Colon (tissue), 2 donors: Measurements from ENCODE around the gene TSKU.
"Not testable (repeated sequence)": the region's sequence is repeated elsewhere in the genome, so short reads cannot be mapped to it uniquely, and the experiment has no call there.

ENCODE experiments used
- FAIRE-seq: peaks from 2 replicates; lab custom pipeline; 2012; peaks lifted over from hg19 to GRCh38; lab: Jason Lieb, UNC
- donor health status: control.
- donor health status: control.

The TSKU gene

DNA sequence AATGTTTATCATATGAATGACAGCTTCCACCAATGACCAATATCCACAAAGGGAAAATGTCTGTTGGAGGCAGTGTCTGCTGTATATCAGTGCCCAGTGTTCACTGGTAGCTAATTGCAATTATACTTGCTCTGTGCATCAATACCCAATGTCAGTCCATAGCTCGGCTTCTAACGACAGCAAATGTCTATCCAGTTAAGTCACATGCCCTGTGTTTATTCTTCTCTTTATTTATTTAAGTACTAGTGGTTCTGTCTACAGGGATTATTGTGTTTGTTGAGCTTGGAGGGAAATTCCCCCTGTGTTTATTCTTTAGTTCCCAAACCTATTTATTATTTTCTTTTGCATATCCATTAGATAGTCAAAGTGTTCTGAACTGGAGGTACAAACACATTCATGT lies 18.6 kb downstream of the TSKU start:
- FAIRE-seq = no peak

DNA sequence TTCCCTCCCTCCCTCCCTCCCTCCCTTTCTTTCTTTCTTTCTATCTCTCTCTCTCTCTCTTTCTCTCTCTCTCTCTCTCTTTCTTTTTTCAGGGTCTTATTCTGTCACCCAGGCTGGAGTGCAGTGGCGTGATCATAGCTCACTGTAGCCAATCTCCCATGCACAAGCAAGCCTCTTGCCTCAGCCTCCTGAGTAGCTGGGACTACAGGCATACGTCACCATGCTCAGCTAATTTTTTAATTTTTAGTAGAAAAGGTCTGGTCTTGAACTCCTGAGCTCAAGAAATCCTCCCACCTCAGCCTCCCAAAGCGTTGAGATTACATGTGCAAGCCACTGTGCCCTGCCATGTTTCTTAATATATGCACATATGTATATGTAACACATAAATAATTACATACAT lies 19.0 kb downstream of the TSKU start:
- no peak for FAIRE-seq

DNA sequence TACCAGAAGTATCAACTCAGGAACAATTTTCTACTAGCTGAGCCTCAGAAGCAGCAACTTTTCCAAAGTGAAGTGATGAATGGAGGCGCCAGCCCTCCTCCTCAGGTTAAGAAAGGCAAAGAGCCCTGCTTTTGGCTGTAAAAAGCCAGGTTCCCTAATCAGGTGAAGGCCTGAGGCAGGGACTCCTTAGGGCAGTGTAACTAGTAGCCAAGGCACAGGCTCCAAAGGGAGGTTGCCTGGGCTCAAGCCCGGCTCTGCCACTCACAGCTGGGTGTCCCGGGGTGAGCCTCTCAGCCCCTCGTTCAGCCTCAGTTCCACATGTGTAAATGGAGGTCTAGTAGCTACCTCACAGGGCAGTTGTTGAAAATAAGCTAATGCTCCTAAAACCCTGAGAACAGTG lies 19.5 kb downstream of the TSKU start:
- FAIRE-seq = no peak

DNA sequence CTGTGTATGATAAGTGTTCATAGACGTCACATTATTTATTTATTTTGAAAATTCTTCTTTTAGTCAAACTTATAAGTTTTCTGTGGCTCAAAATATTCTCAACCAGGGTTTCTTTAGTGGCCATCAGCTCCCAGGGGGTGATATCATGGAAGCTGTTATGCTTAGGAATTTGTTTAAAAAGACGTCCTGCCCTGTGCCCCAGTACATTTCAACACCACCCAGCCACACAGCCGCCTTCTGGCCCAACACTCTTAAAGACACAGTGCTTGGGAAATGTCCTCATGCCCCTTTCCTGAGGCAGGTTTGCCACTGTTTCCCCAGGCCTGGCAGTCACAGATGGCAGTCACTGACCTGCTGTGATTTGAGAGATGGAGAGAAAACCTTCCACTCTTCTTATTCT lies 19.9 kb downstream of the TSKU start:
- no peak for FAIRE-seq

DNA sequence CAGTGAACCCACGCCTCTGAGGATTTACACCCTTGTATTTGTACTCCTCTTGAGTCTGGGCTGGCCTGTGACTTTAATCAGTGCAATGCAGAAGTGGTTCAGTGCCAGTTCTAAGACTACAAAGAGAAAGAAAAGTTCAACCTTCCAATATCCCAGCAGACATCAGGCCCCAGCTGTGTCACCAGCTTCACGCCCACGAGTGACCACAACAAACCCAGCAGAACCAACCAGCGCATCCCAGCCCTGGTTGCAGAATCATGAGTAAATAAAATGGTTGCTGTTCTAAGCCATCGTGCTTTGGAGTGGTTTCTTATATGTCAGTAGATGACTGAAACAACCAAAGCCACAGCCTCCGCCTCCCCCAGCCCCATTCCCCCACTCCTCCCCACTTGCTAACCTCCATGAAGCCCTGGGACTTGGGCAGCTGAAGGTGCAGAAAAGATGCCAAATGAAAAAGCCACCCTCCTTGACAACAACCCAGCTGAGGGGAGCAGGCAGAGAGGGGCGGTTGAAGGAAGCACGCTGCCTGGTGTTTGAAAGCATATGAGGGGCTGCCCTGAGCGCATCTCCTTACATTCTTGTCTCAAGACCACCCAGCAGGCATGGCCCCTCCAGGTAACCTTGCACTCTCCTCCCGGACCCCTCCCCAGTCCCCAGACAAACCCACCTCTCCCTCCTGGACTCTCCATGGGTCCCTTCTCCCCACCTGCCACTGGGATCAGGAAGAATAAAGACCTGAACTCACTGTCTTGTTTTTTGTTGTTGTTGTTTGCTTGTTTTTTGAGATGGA lies 20.9 kb downstream of the TSKU start:
- FAIRE-seq = no peak

DNA sequence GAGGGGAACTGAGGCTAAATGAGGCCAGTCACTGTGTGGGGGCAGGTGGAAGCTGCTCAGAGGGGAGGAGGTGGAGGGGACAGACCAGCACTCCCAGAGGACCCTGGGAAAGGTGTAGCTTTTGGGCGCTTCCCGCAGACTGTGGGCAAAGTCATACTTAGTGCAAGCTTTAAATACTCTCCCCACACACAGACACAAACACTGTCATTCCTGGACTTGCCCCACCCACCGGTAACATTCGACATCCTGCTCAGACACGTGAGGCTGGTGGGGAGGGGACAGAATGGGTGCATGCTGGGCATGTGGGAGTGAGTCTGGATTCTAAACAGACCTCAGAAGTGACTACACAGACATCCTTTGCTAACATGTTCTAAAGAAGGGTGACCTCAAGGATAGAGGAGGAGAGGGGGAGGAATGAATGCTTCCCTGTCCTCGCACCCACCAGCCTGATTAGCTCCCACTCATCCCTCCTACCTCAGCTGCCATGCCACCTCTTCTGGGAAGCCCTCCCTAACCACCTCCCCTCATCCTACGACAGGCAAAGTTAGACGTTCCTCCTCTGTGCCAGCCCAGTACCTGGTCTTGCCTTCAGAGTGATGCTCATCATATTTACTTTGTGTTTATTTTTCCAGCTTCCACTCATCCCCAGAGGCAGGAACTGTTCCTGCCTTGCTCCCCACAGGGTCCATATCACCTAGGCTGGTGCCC lies 22.2 kb downstream of the TSKU start:
- no peak for FAIRE-seq

DNA sequence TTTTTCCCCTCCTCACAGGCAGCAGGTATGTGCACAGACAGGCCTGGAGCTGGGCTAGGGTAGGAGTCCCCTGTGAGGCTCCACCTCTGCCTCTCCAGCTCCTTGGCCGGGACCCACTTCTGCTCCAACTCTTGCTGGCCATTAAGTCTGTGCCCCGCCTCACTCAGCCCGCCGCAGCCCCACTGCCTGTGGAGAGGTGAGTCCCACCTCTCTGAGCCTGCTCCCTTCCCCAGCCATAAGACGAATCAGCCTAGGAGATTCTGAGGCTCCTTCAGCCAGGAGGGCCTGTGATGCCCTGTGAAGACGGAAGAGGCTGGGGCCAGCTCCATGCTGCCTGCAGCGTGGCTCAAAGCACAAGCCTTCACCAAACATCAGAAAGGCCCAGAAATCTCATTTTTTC lies 23.0 kb downstream of the TSKU start:
- no peak for FAIRE-seq

DNA sequence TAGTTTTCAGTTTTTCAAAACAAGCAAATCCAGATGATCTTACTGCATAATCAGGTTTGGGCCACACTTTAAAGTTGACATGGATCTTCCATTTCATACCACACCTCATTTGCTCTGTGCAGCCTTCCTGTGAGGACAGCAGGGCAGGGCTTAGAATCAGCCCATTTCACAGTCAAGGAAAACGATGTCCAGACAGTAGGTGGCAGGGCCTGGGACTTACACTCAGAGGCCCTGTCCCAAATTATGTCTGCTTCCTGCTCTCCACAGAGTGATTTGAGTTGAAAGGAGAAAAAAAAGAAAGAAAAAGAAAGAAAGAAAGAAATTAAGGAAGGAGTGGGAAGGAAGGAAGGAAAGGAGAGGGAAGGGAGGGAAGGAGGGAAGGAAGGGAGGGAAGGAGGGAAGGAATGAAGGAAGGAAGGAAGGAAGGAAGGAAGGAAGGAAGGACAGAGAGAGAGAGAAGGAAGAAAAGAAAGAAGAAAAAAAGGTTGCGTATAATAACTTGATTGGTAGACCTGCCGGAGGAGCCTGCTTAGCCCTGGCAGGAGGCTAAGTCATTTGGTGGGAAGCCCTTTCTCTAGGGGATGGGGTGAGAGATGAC lies 23.6 kb downstream of the TSKU start:
- no peak for FAIRE-seq

DNA sequence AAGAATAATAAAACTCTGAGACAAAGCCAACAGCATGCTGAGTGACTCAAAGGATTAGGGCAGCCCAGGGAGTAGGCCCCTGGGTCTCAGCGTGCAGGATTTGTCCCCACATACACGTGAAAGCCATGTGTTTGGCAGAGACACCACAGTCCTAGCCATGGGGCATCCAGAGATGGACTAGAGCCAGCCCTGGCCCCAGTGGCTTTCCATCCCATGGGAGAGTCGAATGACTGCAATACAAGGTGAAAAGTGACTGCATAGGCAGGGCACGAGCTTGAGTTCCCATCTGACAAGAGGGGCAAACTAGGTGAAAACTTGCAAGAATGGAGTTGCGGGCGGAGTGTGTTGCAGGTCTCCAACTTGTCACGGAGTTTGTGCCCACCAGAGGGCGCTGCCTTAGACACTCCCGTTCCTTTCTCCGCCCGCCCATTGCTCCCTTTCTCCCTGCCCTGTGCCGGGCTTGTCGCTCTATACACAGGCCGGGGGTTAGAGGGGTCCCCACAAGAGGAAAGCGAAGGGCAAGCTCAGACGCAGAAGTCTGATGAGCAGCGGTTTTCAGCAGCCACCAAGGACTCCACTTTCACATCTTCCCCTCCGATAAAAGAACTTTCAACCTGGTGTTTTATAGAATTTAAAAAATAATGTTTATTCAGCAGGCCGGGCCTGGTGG lies 24.2 kb downstream of the TSKU start:
- no peak for FAIRE-seq

DNA sequence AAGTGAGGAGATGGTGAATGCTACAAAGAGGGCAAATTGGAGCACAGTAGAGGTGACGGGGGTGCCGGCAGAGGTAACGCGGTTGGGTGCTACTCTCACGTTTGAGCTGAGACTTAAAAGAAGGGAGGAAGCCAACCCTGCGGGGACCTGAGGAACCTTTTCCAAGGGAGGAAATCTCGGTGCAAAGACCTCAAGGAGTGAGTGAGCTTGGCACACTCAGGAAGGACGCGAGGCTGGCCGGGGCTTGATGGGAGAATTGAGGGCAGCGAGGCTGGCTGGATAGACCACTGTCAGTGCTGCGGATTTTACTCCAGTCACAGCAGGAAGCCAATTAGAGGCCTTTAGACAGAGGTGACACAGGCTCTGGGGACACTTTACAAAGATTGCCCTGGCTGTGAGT lies 25.0 kb downstream of the TSKU start:
- no peak for FAIRE-seq

DNA sequence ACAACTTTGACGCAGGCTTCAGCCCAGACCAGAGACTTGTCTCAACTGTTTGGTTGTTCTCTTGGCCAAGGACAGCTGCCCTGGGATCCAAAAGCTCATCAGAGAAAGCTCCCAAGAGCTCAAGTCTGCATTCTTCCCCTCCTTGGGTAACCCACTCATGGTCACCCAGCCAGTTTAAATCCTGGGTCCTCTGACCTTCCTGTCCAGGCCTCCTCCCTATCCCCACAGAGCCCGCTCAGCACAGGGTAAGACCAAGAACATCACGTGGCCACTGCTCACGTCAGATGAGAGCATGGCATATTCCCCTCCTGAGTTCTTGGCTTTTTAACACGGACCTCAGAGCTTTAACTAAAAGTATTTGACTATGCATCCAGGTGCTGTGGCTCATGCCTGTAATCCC lies 25.8 kb downstream of the TSKU start:
- no peak for FAIRE-seq

DNA sequence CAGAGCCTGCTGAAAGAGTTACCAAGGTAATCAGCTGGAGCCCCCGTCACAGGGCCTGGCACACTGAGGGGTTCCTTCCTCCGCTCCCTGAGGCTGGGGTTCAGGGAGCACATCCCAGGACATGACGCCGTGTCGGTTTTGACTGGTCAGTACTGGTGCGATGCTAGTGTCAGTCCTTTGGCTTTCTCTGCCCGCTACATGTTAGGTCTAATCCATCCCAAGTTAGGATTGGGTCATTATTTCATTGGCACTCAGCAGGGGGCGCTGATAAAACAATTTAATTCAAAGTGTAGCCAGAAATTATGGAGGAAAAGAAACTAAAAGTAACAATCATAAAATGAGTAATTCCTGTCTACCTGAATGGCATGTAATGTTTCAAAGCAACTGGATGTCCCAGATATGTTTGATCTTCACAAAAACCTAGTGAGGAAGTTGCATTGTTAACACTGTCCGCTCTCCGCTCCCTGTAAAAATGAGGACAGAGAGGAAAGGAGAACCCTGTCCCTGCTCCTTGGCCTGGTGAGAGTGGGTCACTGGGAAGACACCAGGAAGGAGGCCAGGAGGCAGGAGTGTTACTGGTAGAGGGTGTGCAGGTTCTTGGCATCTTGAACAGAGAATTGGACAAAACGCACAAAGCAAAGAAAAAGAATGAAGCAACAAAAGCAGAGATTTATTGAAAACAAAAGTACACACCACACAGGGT lies 27.1 kb downstream of the TSKU start:
- no peak for FAIRE-seq

DNA sequence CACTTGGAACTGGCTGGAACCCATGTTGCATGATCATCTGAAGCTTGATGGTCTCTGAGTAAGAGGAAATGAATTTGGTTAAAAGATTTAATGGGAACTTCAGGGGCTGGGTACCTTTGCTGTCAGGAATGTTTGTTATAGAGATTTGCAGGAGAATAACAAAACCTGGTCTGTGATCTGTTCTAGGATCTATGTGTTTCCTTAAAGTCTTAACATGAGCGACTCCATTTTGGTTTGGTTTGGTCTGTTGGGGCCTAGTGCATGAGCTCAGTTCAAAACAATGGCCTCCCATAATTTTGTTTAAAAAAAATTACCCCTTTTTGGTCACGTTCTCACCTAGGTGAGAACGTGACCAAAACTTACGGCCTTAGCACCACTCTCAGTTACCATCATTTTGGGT lies 28.1 kb downstream of the TSKU start:
- FAIRE-seq = no peak

DNA sequence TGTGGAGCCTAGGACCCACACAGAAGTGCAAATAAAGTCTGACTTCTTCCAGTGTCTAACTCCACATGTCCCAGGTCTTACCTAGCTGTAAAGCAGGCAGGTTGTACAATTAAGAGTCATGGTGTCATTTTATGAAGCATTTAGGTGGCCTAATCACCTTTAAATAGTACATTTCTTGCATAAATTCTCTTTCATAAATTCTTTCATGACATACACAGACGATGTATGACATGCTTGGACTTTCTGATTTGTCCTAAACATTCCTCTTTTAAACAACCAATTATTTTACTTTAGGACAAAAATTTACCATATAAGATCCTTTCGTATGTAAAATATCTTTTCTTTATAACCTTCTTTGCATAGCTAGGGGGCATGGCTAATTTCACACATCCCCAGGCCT lies 31.3 kb downstream of the TSKU start:
- no peak for FAIRE-seq

DNA sequence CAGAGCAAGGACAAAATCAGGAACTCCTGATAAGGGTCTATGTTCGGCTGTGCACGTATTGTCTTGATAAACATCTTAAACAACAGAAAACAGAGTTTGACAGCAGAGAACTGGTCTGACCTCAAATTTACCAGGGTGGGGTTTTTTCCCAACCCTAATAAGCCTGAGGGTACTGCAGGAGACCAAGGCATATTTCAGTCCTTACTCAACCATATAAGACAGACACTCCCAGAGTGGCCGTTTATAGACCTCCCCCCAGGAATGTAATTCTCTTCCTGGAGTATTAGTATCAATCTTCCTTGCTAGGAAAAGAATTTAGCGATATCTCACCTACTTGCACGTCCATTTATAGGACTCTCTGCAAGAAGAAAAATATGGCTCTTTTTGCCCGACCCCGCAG lies 32.5 kb downstream of the TSKU start:
- FAIRE-seq = not testable (repeated sequence)

DNA sequence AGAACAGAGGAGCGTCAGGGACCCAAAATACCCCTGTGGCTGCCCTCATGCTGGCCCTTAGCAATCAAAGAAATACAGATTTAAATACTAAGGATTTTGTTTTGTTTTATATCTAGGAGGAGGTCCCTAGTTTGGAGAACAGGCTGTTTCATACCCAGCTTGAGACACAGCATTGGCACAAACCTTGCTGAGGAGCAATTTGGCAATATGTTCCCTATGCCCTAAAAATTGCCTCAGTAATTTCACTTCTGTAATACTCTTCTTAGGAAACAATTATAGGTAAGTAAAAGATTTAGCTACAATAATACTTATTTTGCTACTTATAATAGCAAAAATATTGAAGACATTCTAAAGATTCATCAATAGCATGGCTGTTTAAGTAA lies 37.0 kb downstream of the TSKU start:
- FAIRE-seq = no peak

DNA sequence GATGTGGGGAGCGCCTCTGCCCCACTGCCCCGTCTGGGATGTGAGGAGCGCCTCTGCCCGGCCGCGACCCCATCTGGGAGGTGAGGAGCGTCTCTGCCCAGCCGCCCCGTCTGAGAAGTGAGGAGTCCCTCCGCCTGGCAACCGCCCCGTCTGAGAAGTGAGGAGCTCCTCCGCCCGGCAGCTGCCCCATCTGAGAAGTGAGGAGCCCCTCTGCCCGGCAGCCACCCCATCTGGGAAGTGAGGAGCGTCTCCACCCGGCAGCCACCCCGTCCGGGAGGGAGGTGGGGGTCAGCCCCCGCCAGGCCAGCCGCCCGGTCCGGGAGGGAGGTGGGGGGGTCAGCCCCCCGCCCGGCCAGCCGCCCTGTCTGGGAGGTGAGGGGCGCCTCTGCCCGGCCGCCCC lies 38.2 kb downstream of the TSKU start:
- FAIRE-seq = not testable (repeated sequence)

DNA sequence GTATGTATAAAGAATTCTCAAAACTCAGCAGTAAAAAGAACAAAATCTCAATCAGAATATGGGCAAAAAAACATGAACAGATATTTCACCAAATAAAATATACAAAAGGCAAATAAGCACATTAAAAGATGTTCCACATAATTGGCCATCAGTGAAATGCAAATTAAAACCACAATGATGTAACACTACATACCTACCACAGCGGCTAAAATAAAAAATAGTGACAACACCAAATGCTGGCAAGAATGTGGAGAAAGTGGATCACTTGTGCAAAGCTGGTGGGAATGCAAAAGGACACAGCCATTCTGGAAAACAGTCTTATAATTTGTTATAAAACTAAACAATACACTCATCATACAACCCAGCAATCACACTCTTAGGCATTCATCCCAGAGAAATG lies 39.2 kb downstream of the TSKU start:
- FAIRE-seq = no peak

DNA sequence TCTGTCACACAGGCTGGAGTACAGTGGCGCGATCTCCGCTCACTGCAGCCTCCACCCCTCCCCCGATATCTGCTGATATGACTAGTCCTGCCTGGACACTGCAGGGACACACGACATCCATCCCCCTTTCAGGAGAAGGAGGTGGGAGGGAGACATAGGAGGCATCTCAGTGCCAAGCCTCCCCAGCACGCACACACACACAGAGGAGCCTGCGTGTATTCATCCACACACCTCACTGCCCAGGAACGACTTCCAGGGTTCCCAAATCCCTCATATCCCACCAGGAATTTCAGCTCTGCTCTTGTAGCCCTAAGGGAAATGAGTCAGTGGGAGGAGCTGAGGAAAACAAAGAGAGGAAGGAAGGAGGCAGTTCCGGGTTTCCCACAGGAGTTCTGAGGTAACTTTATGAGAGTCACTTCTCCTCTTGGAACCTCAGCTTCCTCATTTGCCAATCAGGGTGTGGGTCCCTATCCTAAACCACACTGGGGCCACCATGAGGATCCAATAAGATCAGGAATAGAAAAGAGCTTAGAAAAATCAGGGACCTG lies 40.4 kb downstream of the TSKU start:
- no peak for FAIRE-seq

DNA sequence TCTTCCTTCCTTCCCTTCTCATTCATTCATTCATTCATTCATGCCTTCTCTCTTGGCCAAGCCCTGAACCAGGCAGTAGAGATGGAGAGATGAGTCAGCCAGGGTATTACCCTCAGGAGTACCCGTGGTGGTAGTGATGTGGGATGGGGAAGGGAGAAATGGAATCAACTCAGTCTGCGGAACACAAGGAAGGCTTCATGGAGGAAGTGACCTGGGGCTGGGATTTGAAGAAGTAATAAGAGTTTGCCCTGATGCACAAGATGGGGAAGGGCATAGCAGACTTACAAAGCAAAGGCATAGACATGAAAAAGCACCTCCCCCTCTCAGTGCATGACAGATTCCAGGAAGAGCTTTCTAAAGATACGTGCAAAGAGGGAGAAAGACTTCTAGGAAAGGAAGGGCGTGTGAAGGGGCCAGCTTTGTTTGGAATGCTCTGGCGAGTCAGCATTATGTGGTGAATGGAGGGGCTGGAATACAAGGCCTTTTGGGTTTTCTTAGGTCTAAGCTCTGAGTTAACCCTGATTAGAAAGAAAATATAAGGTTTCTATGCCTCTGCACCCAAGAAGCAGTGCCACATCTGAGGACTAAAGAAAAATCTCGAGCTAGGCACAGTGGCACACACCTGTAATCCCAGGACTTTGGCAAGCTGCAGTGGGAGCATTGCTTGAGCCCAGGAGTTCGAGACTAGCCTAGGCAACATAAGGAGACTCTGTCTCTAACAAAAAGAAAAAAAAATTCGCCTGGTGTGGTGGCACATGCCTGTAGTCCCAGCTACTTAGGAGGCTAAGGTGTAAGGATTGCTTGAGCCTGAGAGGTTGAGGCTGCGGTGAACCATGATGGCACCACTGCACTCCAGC lies 41.2 kb downstream of the TSKU start:
- FAIRE-seq = no peak
